ENCODE data around the gene STEAP2.

The STEAP2 gene

DNA sequence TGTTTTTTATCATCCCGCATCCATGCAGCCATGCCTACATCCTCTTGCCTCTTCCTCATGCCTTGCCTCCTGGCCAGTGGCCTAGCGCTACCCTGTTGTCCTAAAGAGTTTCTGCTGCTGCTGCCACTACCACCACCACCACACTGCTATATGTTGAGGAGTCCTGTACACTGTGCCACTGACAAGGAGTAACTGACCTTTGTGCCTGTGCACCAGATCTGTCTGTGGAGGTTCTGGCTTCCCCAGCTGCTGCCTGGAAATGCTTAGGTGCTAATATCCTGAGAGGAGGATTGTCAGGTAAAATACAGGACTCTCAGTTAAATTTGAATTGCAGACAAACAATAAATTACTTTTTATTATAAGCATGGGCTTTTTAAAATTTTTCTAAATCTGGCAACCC lies 26.5 kb downstream of the STEAP2 start:
- H3K23ac ChIP-seq (ENCODE audit: low read length) = no peak overlapping the region
- no peaks in the 10 kb centered on the region for H3K4me1 ChIP-seq (ENCODE audit: control insufficient read depth in 1 of 2, insufficient read depth in 2 of 2, low read length in 2 of 2)
- no CpG with 5 or more reads among the region's 2 CpGs for WGBS (ENCODE audit: extremely low coverage, insufficient coverage, insufficient read length)

DNA sequence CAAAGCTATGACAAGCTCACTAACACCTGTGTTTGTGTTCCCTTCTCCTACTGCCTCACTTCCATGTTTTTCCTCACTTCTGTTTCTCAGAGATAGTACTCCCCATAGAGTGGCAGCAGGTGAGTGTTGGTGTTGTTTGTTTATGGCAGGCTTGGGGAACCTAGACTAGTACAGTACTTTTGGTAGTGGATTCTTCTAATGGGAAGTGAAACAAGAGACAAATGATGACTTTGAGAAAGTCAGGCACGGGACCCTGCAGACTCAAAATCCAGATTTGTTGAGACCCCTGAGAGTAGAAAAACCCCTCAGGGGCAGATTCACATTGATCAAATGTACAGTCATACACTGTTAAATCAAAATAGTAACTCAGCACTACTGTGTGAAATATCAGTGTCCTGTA lies 27.0 kb downstream of the STEAP2 start:
- Histone ChIP-seq H3K4me3 (ENCODE audit: low read depth, low read length) (no peak overlapping the region), H2BK120ac (ENCODE audit: insufficient read depth, low read length, poor library complexity) (no peak overlapping the region), H3K79me2 (ENCODE audit: control insufficient read depth, insufficient read depth, low read length, poor library complexity) (no peaks in the 10 kb centered on the region), H3K9ac (ENCODE audit: low read length) (no peak overlapping the region), H2AFZ (ENCODE audit: insufficient read depth, low read length, poor library complexity) (no peak overlapping the region), H2BK12ac (ENCODE audit: low read length) (no peak overlapping the region), H3K14ac (ENCODE audit: low read length) (no peak overlapping the region), H3K27me3 (ENCODE audit: insufficient read depth, low read length) (no peaks in the 10 kb centered on the region), H4K12ac (ENCODE audit: low read depth, low read length) (no peak overlapping the region), H2AK5ac (ENCODE audit: low read length) (no peak overlapping the region), H3K23ac (ENCODE audit: low read length) (no peak overlapping the region), H3K36me3 (ENCODE audit: control insufficient read depth in 1 of 2, insufficient read depth in 2 of 2, low read length in 2 of 2) (no peaks in the 10 kb centered on the region), H3K4me1 (ENCODE audit: control insufficient read depth in 1 of 2, insufficient read depth in 2 of 2, low read length in 2 of 2) (no peaks in the 10 kb centered on the region), H2BK5ac (ENCODE audit: low read depth, low read length, poor library complexity) (no peak overlapping the region), H3K4me2 (ENCODE audit: low read length) (no peak overlapping the region), H3K79me1 (ENCODE audit: low read length) (no peaks in the 10 kb centered on the region), H3K9me3 (ENCODE audit: insufficient read depth, low read depth, low read length) (no peaks in the 10 kb centered on the region), H3K4ac (ENCODE audit: low read depth, low read length) (no peak overlapping the region), H4K91ac (ENCODE audit: low read depth, low read length) (no peak overlapping the region), H3K27ac (ENCODE audit: low read depth, low read length) (no peak overlapping the region), H4K8ac (ENCODE audit: low read depth, low read length) (no peak overlapping the region), H3K18ac (ENCODE audit: low read length) (no peak overlapping the region)
- WGBS (ENCODE audit: extremely low coverage, insufficient coverage, insufficient read length) = no CpG with 5 or more reads among the region's 1 CpG
- no peak for DNase-seq

More for the DNA sequence above, 26.5 kb downstream of the STEAP2 start:
- Histone ChIP-seq H2AK5ac (ENCODE audit: low read length) (no peak overlapping the region), H2BK120ac (ENCODE audit: insufficient read depth, low read length, poor library complexity) (no peak overlapping the region), H4K12ac (ENCODE audit: low read depth, low read length) (no peak overlapping the region), H3K4ac (ENCODE audit: low read depth, low read length) (no peak overlapping the region), H3K27me3 (ENCODE audit: insufficient read depth, low read length) (no peaks in the 10 kb centered on the region), H3K4me3 (ENCODE audit: low read depth, low read length) (no peak overlapping the region), H2BK5ac (ENCODE audit: low read depth, low read length, poor library complexity) (no peak overlapping the region), H3K18ac (ENCODE audit: low read length) (no peak overlapping the region), H3K14ac (ENCODE audit: low read length) (no peak overlapping the region), H3K79me1 (ENCODE audit: low read length) (no peaks in the 10 kb centered on the region), H3K4me2 (ENCODE audit: low read length) (no peak overlapping the region), H4K91ac (ENCODE audit: low read depth, low read length) (no peak overlapping the region), H2AFZ (ENCODE audit: insufficient read depth, low read length, poor library complexity) (no peak overlapping the region), H3K9me3 (ENCODE audit: insufficient read depth, low read depth, low read length) (no peaks in the 10 kb centered on the region), H3K36me3 (ENCODE audit: control insufficient read depth in 1 of 2, insufficient read depth in 2 of 2, low read length in 2 of 2) (no peaks in the 10 kb centered on the region), H2BK12ac (ENCODE audit: low read length) (no peak overlapping the region), H4K8ac (ENCODE audit: low read depth, low read length) (no peak overlapping the region), H3K27ac (ENCODE audit: low read depth, low read length) (no peak overlapping the region), H3K9ac (ENCODE audit: low read length) (no peak overlapping the region), H3K79me2 (ENCODE audit: control insufficient read depth, insufficient read depth, low read length, poor library complexity) (no peaks in the 10 kb centered on the region)
- no peak for DNase-seq

DNA sequence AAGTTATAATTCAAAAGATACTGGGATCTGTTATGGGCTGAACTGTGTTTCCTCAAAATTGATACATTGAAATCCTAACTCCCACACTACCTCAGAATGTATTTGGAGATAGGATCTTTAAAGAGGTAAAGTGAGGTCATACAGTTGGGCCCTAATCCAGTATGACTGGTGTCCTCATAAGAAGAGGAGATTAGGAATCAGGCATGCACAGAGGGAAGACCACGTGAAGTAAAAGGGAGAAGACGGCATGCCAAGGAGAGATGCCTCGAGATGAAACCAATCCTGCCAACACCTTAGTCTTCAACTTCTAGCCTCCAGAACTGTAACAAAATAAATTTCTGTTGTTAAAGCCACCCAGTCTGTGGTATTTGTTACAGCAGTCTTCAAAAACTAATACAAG lies 27.5 kb downstream of the STEAP2 start:
- no peak overlapping the region for H4K12ac ChIP-seq (ENCODE audit: low read depth, low read length)
- H3K14ac ChIP-seq (ENCODE audit: low read length) = no peak overlapping the region
- H3K27me3 ChIP-seq (ENCODE audit: insufficient read depth, low read length) = no peaks in the 10 kb centered on the region
- WGBS (ENCODE audit: extremely low coverage, insufficient coverage, insufficient read length) = no CpG with 5 or more reads among the region's 3 CpGs
- no peak overlapping the region for H2BK12ac ChIP-seq (ENCODE audit: low read length)
- H3K4ac ChIP-seq (ENCODE audit: low read depth, low read length) = no peak overlapping the region
- no peak overlapping the region for H2AFZ ChIP-seq (ENCODE audit: insufficient read depth, low read length, poor library complexity)
- H4K8ac ChIP-seq (ENCODE audit: low read depth, low read length) = no peak overlapping the region
- H2BK5ac ChIP-seq (ENCODE audit: low read depth, low read length, poor library complexity) = no peak overlapping the region
- no peak for DNase-seq
- no peak overlapping the region for H4K91ac ChIP-seq (ENCODE audit: low read depth, low read length)
- no peak overlapping the region for H2BK120ac ChIP-seq (ENCODE audit: insufficient read depth, low read length, poor library complexity)
- no peak overlapping the region for H3K4me3 ChIP-seq (ENCODE audit: low read depth, low read length)
- H3K4me1 ChIP-seq (ENCODE audit: control insufficient read depth in 1 of 2, insufficient read depth in 2 of 2, low read length in 2 of 2) = no peaks in the 10 kb centered on the region
- no peak overlapping the region for H3K18ac ChIP-seq (ENCODE audit: low read length)
- no peak overlapping the region for H2AK5ac ChIP-seq (ENCODE audit: low read length)
- H3K9ac ChIP-seq (ENCODE audit: low read length) = no peak overlapping the region
- H3K9me3 ChIP-seq (ENCODE audit: insufficient read depth, low read depth, low read length) = no peaks in the 10 kb centered on the region
- no peak overlapping the region for H3K27ac ChIP-seq (ENCODE audit: low read depth, low read length)
- no peak overlapping the region for H3K23ac ChIP-seq (ENCODE audit: low read length)
- H3K79me1 ChIP-seq (ENCODE audit: low read length) = no peaks in the 10 kb centered on the region
- H3K4me2 ChIP-seq (ENCODE audit: low read length) = no peak overlapping the region
- no peaks in the 10 kb centered on the region for H3K36me3 ChIP-seq (ENCODE audit: control insufficient read depth in 1 of 2, insufficient read depth in 2 of 2, low read length in 2 of 2)
- H3K79me2 ChIP-seq (ENCODE audit: control insufficient read depth, insufficient read depth, low read length, poor library complexity) = no peaks in the 10 kb centered on the region

DNA sequence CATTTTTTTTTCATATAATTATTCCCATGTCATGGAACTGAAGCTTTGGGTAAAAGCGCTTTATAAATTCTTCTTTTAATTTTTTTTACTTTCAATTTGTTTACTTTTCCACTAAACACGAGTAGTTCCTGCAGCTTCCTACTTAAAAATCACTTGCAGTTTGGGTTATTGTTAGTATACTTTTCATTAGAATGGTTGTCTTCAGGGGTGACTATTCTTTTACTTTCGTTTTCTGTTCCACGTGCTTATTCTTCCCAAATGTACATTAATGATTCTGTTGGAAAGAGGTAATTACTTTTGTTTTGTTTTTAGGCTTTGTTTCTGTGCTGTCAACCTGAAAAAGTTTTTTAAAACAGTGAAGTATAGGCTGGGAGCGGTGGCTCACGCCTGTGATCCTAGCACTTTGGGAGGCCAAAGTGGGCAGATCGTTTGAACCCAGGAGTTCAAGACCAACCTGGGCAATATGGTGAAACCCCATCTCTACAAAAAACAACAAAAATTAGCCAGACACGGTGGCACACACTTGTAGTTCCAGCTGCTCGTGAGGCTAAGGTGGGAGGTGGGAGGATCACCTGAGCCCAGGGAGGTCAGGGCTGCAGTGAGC lies 28.2 kb downstream of the STEAP2 start:
- Histone ChIP-seq H2BK12ac (ENCODE audit: low read length) (no peak overlapping the region), H4K91ac (ENCODE audit: low read depth, low read length) (no peak overlapping the region), H3K9me3 (ENCODE audit: insufficient read depth, low read depth, low read length) (no peaks in the 10 kb centered on the region), H2AFZ (ENCODE audit: insufficient read depth, low read length, poor library complexity) (no peak overlapping the region), H3K36me3 (ENCODE audit: control insufficient read depth in 1 of 2, insufficient read depth in 2 of 2, low read length in 2 of 2) (no peaks in the 10 kb centered on the region), H3K27me3 (ENCODE audit: insufficient read depth, low read length) (no peaks in the 10 kb centered on the region), H2BK5ac (ENCODE audit: low read depth, low read length, poor library complexity) (no peak overlapping the region), H3K14ac (ENCODE audit: low read length) (no peak overlapping the region), H4K12ac (ENCODE audit: low read depth, low read length) (no peak overlapping the region), H4K8ac (ENCODE audit: low read depth, low read length) (no peak overlapping the region), H3K79me2 (ENCODE audit: control insufficient read depth, insufficient read depth, low read length, poor library complexity) (no peaks in the 10 kb centered on the region), H2AK5ac (ENCODE audit: low read length) (no peak overlapping the region), H3K9ac (ENCODE audit: low read length) (no peak overlapping the region), H3K4ac (ENCODE audit: low read depth, low read length) (no peak overlapping the region), H3K4me1 (ENCODE audit: control insufficient read depth in 1 of 2, insufficient read depth in 2 of 2, low read length in 2 of 2) (no peaks in the 10 kb centered on the region), H3K23ac (ENCODE audit: low read length) (no peak overlapping the region), H3K27ac (ENCODE audit: low read depth, low read length) (no peak overlapping the region), H3K18ac (ENCODE audit: low read length) (no peak overlapping the region), H2BK120ac (ENCODE audit: insufficient read depth, low read length, poor library complexity) (no peak overlapping the region), H3K79me1 (ENCODE audit: low read length) (no peaks in the 10 kb centered on the region), H3K4me3 (ENCODE audit: low read depth, low read length) (no peak overlapping the region), H3K4me2 (ENCODE audit: low read length) (no peak overlapping the region)
- no CpG with 5 or more reads among the region's 9 CpGs for WGBS (ENCODE audit: extremely low coverage, insufficient coverage, insufficient read length)
- no peak for DNase-seq
